22Rv1 (cell line): ENCODE data around the gene GATA5.

Experiments used
- ZFX ChIP-seq: fragments of 450-650 bp; IDR thresholded peaks from 2 replicates; pipeline ENCODE4 v1.6.1; 2017; ENCODE audit warnings: antibody characterized with exemption, borderline replicate concordance
- TF ChIP-seq, protein P1 (sequence below): fragments of 450-650 bp; IDR thresholded peaks from 2 replicates; pipeline ENCODE4 v1.5.1; 2017; ENCODE audit warnings: mild to moderate bottlenecking

DNA sequence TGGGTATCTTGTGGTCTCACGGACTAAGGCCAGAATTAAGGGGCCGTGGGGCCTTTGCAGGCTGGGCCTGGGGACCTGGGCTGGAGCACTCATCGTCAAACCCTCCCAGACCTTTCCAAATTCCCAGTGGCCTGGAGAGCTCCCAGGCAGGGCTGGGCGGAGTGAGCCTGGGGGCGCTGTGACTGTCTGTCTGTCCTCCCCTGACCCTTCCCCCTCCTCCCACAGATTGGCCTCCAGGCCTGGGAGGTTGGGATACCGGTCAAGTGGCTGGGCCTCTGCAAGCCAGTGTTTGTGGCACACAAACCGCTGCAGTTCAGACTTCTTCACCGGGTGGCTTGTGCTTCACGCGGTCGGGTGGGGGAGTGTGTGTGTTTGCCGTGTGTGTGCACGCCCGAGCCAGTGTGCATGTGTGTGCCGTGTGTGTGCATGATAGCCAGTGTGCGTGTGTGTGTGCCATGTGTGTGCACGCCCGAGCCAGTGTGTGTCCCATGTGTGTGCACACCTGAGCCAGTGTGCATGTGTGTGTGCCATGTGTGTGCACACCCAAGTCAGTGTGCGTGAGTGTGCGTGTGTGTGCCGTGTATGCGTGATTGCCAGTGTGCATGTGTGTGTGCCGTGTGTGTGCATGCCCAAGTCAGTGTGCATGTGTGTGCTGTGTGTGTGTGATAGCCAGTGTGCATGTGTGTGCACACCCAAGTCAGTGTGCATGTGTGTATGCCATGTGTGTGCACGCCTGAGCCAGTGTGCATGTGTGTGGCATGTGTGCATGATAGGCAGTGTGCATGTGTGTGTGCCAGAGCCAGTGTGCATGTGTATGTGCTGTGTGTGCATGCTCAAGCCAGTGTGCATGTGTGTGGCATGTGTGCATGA is 54.7 kb downstream of the GATA5 start:
- TF ChIP-seq, protein P1, sequence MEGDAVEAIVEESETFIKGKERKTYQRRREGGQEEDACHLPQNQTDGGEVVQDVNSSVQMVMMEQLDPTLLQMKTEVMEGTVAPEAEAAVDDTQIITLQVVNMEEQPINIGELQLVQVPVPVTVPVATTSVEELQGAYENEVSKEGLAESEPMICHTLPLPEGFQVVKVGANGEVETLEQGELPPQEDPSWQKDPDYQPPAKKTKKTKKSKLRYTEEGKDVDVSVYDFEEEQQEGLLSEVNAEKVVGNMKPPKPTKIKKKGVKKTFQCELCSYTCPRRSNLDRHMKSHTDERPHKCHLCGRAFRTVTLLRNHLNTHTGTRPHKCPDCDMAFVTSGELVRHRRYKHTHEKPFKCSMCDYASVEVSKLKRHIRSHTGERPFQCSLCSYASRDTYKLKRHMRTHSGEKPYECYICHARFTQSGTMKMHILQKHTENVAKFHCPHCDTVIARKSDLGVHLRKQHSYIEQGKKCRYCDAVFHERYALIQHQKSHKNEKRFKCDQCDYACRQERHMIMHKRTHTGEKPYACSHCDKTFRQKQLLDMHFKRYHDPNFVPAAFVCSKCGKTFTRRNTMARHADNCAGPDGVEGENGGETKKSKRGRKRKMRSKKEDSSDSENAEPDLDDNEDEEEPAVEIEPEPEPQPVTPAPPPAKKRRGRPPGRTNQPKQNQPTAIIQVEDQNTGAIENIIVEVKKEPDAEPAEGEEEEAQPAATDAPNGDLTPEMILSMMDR: no peak
- no peak for TF ChIP-seq ZFX
